SK-N-SH (cell line): ENCODE measurements around the gene NTRK2. TPM values are rescaled to one million over a fixed set of nuclear protein-coding genes. Genes with fewer than 3 reads are reported as not detected.

ENCODE experiments used
- CTCF ChIA-PET: fragments of 300-600, 350-600 bp; formaldehyde crosslinking; extraction: SDS; loops from one replicate; lab custom pipeline; 2021; lab: Yijun Ruan, JAX
- POLR2A ChIA-PET: fragments of 350-600 bp; sonication (Branson Sonifier 250); formaldehyde crosslinking; extraction: SDS; loops from one replicate; lab custom pipeline; 2020; ENCODE audit warnings: antibody characterized with exemption, inconsistent platforms; lab: Yijun Ruan, JAX
- DNase-seq: peaks from one replicate; pipeline ENCODE4 v3.0.0; 2012
- H2AFZ ChIP-seq: fragments of 200-600 bp; sonication (generic); 2 replicates; pipeline ENCODE4 v1.8.1; 2016; ENCODE audit warnings: antibody characterized with exemption, mild to moderate bottlenecking, low read depth
- H3F3A ChIP-seq: fragments of 200-600 bp; sonication (generic); replicated peaks from 2 replicates; pipeline ENCODE3; 2016; ENCODE audit warnings: antibody characterized with exemption, mild to moderate bottlenecking; ENCODE audit not compliant: insufficient read depth
- H3K27ac ChIP-seq, 2 experiments: fragments of 200-500 bp in 1 of 2; fragments of 200-600 bp in 1 of 2; sonication (Bioruptor generic) in 1 of 2; sonication (generic), shearing (Covaris generic) in 1 of 2; 2 replicates each; pipeline versions ENCODE4 v1.5.1 to v1.6.1; 2014 to 2016; ENCODE audit warnings: low read depth in 2 of 2, inconsistent platforms in 1 of 2, low read length in 1 of 2, mild to moderate bottlenecking in 1 of 2, mixed read lengths in 1 of 2
- H3K27me3 ChIP-seq: fragments of 200-600 bp; sonication (generic), shearing (Covaris generic); 2 replicates; pipeline ENCODE4 v1.6.1; 2016; ENCODE audit warnings: mixed run types; ENCODE audit not compliant: insufficient read depth
- H3K36me3 ChIP-seq, 2 experiments: fragments of 200-500 bp in 1 of 2; fragments of 200-600 bp in 1 of 2; sonication (Bioruptor generic) in 1 of 2; sonication (generic) in 1 of 2; replicated peaks in 1 of 2; 2 replicates each; pipeline versions ENCODE3 to v1.5.1; 2014 to 2016; ENCODE audit warnings: low read length in 1 of 2, mild to moderate bottlenecking in 1 of 2; ENCODE audit not compliant: insufficient read depth in 2 of 2, control insufficient read depth in 1 of 2
- H3K4me1 ChIP-seq, 2 experiments: fragments of 200-500 bp in 1 of 2; fragments of 200-600 bp in 1 of 2; sonication (Bioruptor generic) in 1 of 2; sonication (generic), shearing (Covaris generic) in 1 of 2; 2 replicates each; pipeline versions ENCODE4 v1.5.1 to v1.6.1; 2014 to 2016; ENCODE audit warnings: low read depth in 1 of 2, low read length in 1 of 2, mixed run types in 1 of 2; ENCODE audit not compliant: insufficient read depth in 2 of 2, control insufficient read depth in 1 of 2
- H3K4me2 ChIP-seq: fragments of 200-600 bp; sonication (generic), shearing (Covaris generic); 2 replicates; pipeline ENCODE4 v1.6.1; 2017; ENCODE audit warnings: mixed run types
- H3K4me3 ChIP-seq, 2 experiments: fragments of 200-500 bp in 1 of 2; fragments of 200-600 bp in 1 of 2; sonication (Bioruptor generic) in 1 of 2; sonication (generic), shearing (Covaris generic) in 1 of 2; 2 replicates each; pipeline versions ENCODE4 v1.5.1 to v1.8.1; 2014 to 2016; ENCODE audit warnings: low read depth in 2 of 2, inconsistent platforms in 1 of 2, low read length in 1 of 2, mild to moderate bottlenecking in 1 of 2, mixed read lengths in 1 of 2, moderate library complexity in 1 of 2
- H3K79me2 ChIP-seq: fragments of 200-600 bp; sonication (generic); 2 replicates; pipeline ENCODE4 v1.8.1; 2017; ENCODE audit warnings: mild to moderate bottlenecking; ENCODE audit not compliant: insufficient read depth
- H3K9ac ChIP-seq: fragments of 200-600 bp; sonication (generic); 2 replicates; pipeline ENCODE4 v1.6.1; 2017; ENCODE audit warnings: mixed run types
- H3K9me2 ChIP-seq: fragments of 200-600 bp; sonication (generic); 2 replicates; pipeline ENCODE4 v1.6.1; 2017; ENCODE audit warnings: mixed run types
- H3K9me3 ChIP-seq: fragments of 200-600 bp; sonication (generic); 2 replicates; pipeline ENCODE4 v1.6.1; 2017; ENCODE audit warnings: mixed run types, mild to moderate bottlenecking, moderate library complexity
- H4K20me1 ChIP-seq: fragments of 200-600 bp; sonication (generic); 2 replicates; pipeline ENCODE4 v1.6.1; 2017; ENCODE audit warnings: mild to moderate bottlenecking, mixed run types; ENCODE audit not compliant: insufficient read depth
- CTCF ChIP-seq: fragments of 200-600 bp; sonication (generic); IDR thresholded peaks from 2 replicates; pipeline ENCODE4 v1.6.1; 2017; ENCODE audit warnings: antibody characterized with exemption, mild to moderate bottlenecking, moderate library complexity
- EP300 ChIP-seq, 2 experiments: IDR thresholded peaks; 2 replicates each; pipeline versions ENCODE4 v1.4.0 to v1.6.1; 2012; ENCODE audit warnings: borderline replicate concordance in 1 of 2, low read depth in 1 of 2, low read length in 1 of 2
- MEF2A ChIP-seq: IDR thresholded peaks from 2 replicates; pipeline ENCODE4 v1.4.0; 2012; ENCODE audit warnings: low read depth, borderline replicate concordance
- MXI1 ChIP-seq: IDR thresholded peaks from 2 replicates; pipeline ENCODE4 v1.6.1; 2012; ENCODE audit warnings: mild to moderate bottlenecking, low read depth, low read length, improper control_type of control experiment
- RAD21 ChIP-seq: IDR thresholded peaks from 2 replicates; pipeline ENCODE4 v1.6.1; 2012; ENCODE audit warnings: mild to moderate bottlenecking, low read length
- RCOR1 ChIP-seq: fragments of 150-350 bp; IDR thresholded peaks from 2 replicates; pipeline ENCODE4 v1.6.1; 2017; ENCODE audit warnings: antibody characterized with exemption, low read length
- SMC3 ChIP-seq: IDR thresholded peaks from 2 replicates; pipeline ENCODE4 v1.6.1; 2012; ENCODE audit warnings: low read depth, low read length, improper control_type of control experiment
- YY1 ChIP-seq: IDR thresholded peaks from 2 replicates; pipeline ENCODE4 v1.4.0; 2012; ENCODE audit warnings: low read depth, mild to moderate bottlenecking
- WGBS: methylation state at CpG from one replicate; pipeline ENCODE4 v1.1.6; 2017; ENCODE audit warnings: low lambda C conversion rate; 5-methylcytosine and 5-hydroxymethylcytosine counted together
- polyA plus RNA-seq, 3 experiments: library from polyadenylated mRNA; depleted of rRNA; stranded (reverse); fragments of >200 nt; gene quantifications; 2 replicates each; pipeline ENCODE4 v1.2.3, GENCODE V29; 2012

The NTRK2 gene
- polyA plus RNA-seq, 1 of the 3 experiments (the other 2 are of a cell fraction): 0.05 TPM

GRCh38 chr9:84697509-84698114 is 28.1 kb downstream of the NTRK2 start:
- POLR2A ChIA-PET: no interaction called here
- TF ChIP-seq RAD21 (peak; percentile 74), SMC3 (peak; percentile 80), YY1 (no peak), CTCF (peak; percentile 68)
- peak; percentile 58 for DNase-seq
- Histone ChIP-seq H3K9me2 (no peaks in the 10 kb centered on the region), H2AFZ (no peak overlapping the region), H4K20me1 (no peaks in the 10 kb centered on the region), H3K27me3 (no peaks in the 10 kb centered on the region; the same call in 1 of the 2 replicates), H3K27ac (no peak overlapping the region), H3K36me3 (no peaks in the 10 kb centered on the region), H3K4me2 (no peak overlapping the region), H3K9me3 (no peaks in the 10 kb centered on the region), H3K9ac (no peak overlapping the region), H3K4me3 (no peak overlapping the region), H3K4me1 (no peaks in the 10 kb centered on the region), H3F3A (no peaks in the 10 kb centered on the region), H3K79me2 (no peaks in the 10 kb centered on the region)
- CTCF ChIA-PET: interaction anchor here (0.6 to 3.5 kb wide), 32 partner anchors 9 to 913 kb away, joined by 3 to 21 read pairs (median 4); no protein-coding TSS in a partner anchor
- 26% methylated on average over 4 of the region's 4 CpGs for WGBS

- H3K9me3 ChIP-seq: no peaks in the 10 kb centered on the region
- no peak overlapping the region for H3K4me2 ChIP-seq
- H3K36me3 ChIP-seq: no peaks in the 10 kb centered on the region
- H2AFZ ChIP-seq: no peak overlapping the region
- DNase-seq: no peak
- H3K4me3 ChIP-seq: no peak overlapping the region
- POLR2A ChIA-PET: no interaction called here
- TF ChIP-seq EP300 (IDR thresholded peaks at IDR 0.05; ENCODE audit: borderline replicate concordance in 1 of 2, low read depth in 1 of 2, low read length in 1 of 2) (no peak), RCOR1 (no peak), CTCF (no peak), MEF2A (no peak), MXI1 (no peak)
- WGBS: 44% methylated on average over 2 of the region's 2 CpGs
- no peaks in the 10 kb centered on the region for H3K4me1 ChIP-seq
- no peaks in the 10 kb centered on the region for H3K79me2 ChIP-seq
- H3K27ac ChIP-seq: no peak overlapping the region
- H3F3A ChIP-seq: no peaks in the 10 kb centered on the region
- no peaks in the 10 kb centered on the region for H4K20me1 ChIP-seq
- H3K9me2 ChIP-seq: no peaks in the 10 kb centered on the region
- no peaks in the 10 kb centered on the region; the same call in 1 of the 2 replicates for H3K27me3 ChIP-seq
- H3K9ac ChIP-seq: no peak overlapping the region
- CTCF ChIA-PET: interaction anchor here (0.7 to 3.5 kb wide), 23 partner anchors 10 to 906 kb away, joined by 3 to 21 read pairs (median 4); no protein-coding TSS in a partner anchor
Observed at GRCh38 chr9:84698323-84698722, 28.8 kb downstream of the NTRK2 start.
